ENCODE results near the gene ABCG8. TPM values are rescaled to one million over a fixed set of nuclear protein-coding genes. Genes with fewer than 3 reads are reported as not detected.

ABCG8 gene
- total and polyA plus RNA-seq, 9 of the 15 experiments (the other 6 are each of a cell fraction or from before 2014, with no cell fraction given), result not detected

DNA sequence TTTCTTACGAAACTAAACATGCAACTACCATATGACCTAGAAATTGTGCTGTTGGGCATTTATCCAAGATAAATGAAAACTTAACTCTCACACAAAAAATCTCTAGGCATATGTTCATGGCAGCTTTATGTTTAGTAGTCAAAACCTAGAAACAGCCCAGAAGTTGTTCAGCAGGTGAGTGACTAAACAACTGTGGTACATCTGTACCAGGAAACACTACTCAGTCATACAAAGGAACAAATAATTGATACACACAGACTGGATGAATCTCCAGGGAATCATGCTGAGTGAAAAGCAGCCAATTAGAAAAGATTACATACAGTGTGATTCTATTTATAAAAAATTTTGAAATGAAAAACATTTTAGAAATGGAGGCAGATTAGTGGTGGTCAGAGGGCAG lies 35.7 kb upstream of the ABCG8 start:
- ATAC-seq (no peak), DNase-seq (ENCODE audit: extremely low read depth in 1 of 4, low spot score in 3 of 4) (no peak), FAIRE-seq (no peak)
- POLR2A ChIA-PET, result no interaction called here
- H3K79me2 ChIP-seq (ENCODE audit: control insufficient read depth, insufficient read depth, low read length), result no peaks in the 10 kb centered on the region
- no peaks in the 10 kb centered on the region for H3K9me1 ChIP-seq (ENCODE audit: control insufficient read depth, insufficient read depth, low read length)
- no peak for TF ChIP-seq ZNF717 (CRISPR knock-in tag; IDR thresholded peaks at IDR 0.05)
- TF ChIP-seq ZNF232 (CRISPR knock-in tag; IDR thresholded peaks at IDR 0.05), result no peak
- no peak for TF ChIP-seq PHB2 (IDR thresholded peaks at IDR 0.05; ENCODE audit: low read depth)
- no peak for TF ChIP-seq PURB (CRISPR knock-in tag; IDR thresholded peaks at IDR 0.05; ENCODE audit: low read depth)
- TF ChIP-seq, protein P1, sequence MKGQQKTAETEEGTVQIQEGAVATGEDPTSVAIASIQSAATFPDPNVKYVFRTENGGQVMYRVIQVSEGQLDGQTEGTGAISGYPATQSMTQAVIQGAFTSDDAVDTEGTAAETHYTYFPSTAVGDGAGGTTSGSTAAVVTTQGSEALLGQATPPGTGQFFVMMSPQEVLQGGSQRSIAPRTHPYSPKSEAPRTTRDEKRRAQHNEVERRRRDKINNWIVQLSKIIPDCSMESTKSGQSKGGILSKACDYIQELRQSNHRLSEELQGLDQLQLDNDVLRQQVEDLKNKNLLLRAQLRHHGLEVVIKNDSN (CRISPR knock-in tag; IDR thresholded peaks at IDR 0.05), result no peak
- TF ChIP-seq, protein P2, sequence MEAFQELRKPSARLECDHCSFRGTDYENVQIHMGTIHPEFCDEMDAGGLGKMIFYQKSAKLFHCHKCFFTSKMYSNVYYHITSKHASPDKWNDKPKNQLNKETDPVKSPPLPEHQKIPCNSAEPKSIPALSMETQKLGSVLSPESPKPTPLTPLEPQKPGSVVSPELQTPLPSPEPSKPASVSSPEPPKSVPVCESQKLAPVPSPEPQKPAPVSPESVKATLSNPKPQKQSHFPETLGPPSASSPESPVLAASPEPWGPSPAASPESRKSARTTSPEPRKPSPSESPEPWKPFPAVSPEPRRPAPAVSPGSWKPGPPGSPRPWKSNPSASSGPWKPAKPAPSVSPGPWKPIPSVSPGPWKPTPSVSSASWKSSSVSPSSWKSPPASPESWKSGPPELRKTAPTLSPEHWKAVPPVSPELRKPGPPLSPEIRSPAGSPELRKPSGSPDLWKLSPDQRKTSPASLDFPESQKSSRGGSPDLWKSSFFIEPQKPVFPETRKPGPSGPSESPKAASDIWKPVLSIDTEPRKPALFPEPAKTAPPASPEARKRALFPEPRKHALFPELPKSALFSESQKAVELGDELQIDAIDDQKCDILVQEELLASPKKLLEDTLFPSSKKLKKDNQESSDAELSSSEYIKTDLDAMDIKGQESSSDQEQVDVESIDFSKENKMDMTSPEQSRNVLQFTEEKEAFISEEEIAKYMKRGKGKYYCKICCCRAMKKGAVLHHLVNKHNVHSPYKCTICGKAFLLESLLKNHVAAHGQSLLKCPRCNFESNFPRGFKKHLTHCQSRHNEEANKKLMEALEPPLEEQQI (IDR thresholded peaks at IDR 0.05), result no peak
- no peak for TF ChIP-seq ZKSCAN1 (IDR thresholded peaks at IDR 0.05; ENCODE audit: low read depth, low read length)
- TF ChIP-seq ZNF165 (CRISPR knock-in tag; IDR thresholded peaks at IDR 0.05; ENCODE audit: borderline replicate concordance), result no peak
- no peak for TF ChIP-seq STAT5B (CRISPR knock-in tag; IDR thresholded peaks at IDR 0.05)
- no peak for TF ChIP-seq MTA2 (IDR thresholded peaks at IDR 0.05; ENCODE audit: low read depth)
- TF ChIP-seq, protein P3, sequence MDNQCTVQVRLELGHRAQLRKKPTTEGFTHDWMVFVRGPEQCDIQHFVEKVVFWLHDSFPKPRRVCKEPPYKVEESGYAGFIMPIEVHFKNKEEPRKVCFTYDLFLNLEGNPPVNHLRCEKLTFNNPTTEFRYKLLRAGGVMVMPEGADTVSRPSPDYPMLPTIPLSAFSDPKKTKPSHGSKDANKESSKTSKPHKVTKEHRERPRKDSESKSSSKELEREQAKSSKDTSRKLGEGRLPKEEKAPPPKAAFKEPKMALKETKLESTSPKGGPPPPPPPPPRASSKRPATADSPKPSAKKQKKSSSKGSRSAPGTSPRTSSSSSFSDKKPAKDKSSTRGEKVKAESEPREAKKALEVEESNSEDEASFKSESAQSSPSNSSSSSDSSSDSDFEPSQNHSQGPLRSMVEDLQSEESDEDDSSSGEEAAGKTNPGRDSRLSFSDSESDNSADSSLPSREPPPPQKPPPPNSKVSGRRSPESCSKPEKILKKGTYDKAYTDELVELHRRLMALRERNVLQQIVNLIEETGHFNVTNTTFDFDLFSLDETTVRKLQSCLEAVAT (IDR thresholded peaks at IDR 0.05), result no peak
- no peak for TF ChIP-seq TRIM28 (IDR thresholded peaks at IDR 0.05)
- H3K27me3 ChIP-seq (ENCODE audit: control insufficient read depth in 2 of 2, insufficient read depth in 2 of 2, low read length in 2 of 2), result no peaks in the 10 kb centered on the region
- intact Hi-C loops (cut with micrococcal nuclease) (loop anchor here (5.0 kb wide), 1 partner anchor 74 kb away; no protein-coding TSS in a partner anchor), in situ Hi-C loops (cut with MboI) (no loop called here)
- no peaks in the 10 kb centered on the region for H3K36me3 ChIP-seq (ENCODE audit: control insufficient read depth, insufficient read depth, low read length)
- 95% methylated on average over 1 of the region's 1 CpG for WGBS (ENCODE audit: insufficient coverage, low coverage, missing lambda C conversion rate)
- no peaks in the 10 kb centered on the region for H3K9me3 ChIP-seq (replicated peaks; ENCODE audit: control insufficient read depth, insufficient read depth, low read depth, low read length)
- H3K27ac ChIP-seq (ENCODE audit: extremely low read depth, low read depth, low read length), result no peak overlapping the region
- BruUV-seq (replicated peaks), result no TSS peak
- H2AFZ ChIP-seq (ENCODE audit: low read depth, low read length), result no peak overlapping the region
- H3K4me1 ChIP-seq (replicated peaks in 1 of 2; ENCODE audit: control insufficient read depth in 2 of 2, insufficient read depth in 2 of 2, low read length in 2 of 2), result no peaks in the 10 kb centered on the region
- no peak overlapping the region for H3K9ac ChIP-seq (ENCODE audit: insufficient read depth in 1 of 2, low read depth in 2 of 2, low read length in 2 of 2)
- no peak overlapping the region for H3K4me3 ChIP-seq
- no peak overlapping the region for H3K4me2 ChIP-seq (ENCODE audit: insufficient read depth, low read length)
- CTCF ChIA-PET (ENCODE audit: low intra/inter-chr PET ratio), result no interaction called here
- no peaks in the 10 kb centered on the region for H4K20me1 ChIP-seq (replicated peaks; ENCODE audit: control insufficient read depth, insufficient read depth, low read length)

Data from K562 (cell line).